Neural crest cell (in vitro differentiated cells): ENCODE results near the gene DIP2C. TPM values are rescaled to one million over a fixed set of nuclear protein-coding genes. Genes with fewer than 3 reads are reported as not detected.

Experiments used
- DNase-seq: peaks from one replicate; pipeline ENCODE4 v3.0.0; 2021; ENCODE audit warnings: low read depth, mixed read lengths, low spot score
- H3K27ac Mint-ChIP-seq: one replicate; pipeline ENCODE4 v1.8.0; 2021; ENCODE audit warnings: mild to moderate bottlenecking, mixed read lengths; ENCODE audit not compliant: unreplicated experiment
- H3K27me3 Mint-ChIP-seq: 2 replicates; pipeline ENCODE4 v1.8.0; 2021; ENCODE audit warnings: low read depth, mild to moderate bottlenecking, mixed read lengths
- H3K36me3 Mint-ChIP-seq: 2 replicates; pipeline ENCODE4 v1.8.0; 2021; ENCODE audit warnings: low read depth, mild to moderate bottlenecking, mixed read lengths
- H3K4me1 Mint-ChIP-seq: 2 replicates; pipeline ENCODE4 v1.8.0; 2021; ENCODE audit warnings: mixed read lengths
- H3K4me3 Mint-ChIP-seq: one replicate; pipeline ENCODE4 v1.8.0; 2021; ENCODE audit warnings: mild to moderate bottlenecking, mixed read lengths
- H3K9me3 Mint-ChIP-seq: 2 replicates; pipeline ENCODE4 v1.8.0; 2021; ENCODE audit warnings: mixed read lengths
- CTCF ChIP-seq: fragments of 200-600 bp; sonication (generic); conservative IDR thresholded peaks from 2 replicates; pipeline ENCODE4 v1.5.0; 2021; ENCODE audit warnings: antibody characterized with exemption, mild to moderate bottlenecking
- total RNA-seq: library from RNA; stranded (reverse); gene quantifications from 2 replicates; pipeline ENCODE4 v1.2.1, GENCODE V29; 2021

The DIP2C gene
- total RNA-seq, 1 donor from 2014 or later = 21.7 TPM

- TF ChIP-seq CTCF = no peak
- H3K27me3 Mint-ChIP-seq = no peaks in the 10 kb centered on the region
- DNase-seq = no peak
- H3K27ac Mint-ChIP-seq = no peak overlapping the region
- no peaks in the 10 kb centered on the region for H3K9me3 Mint-ChIP-seq
- no peak overlapping the region for H3K4me3 Mint-ChIP-seq
- peaks cover 22% of the 10 kb centered on the region for H3K36me3 Mint-ChIP-seq
- H3K4me1 Mint-ChIP-seq = no peaks in the 10 kb centered on the region
Observed at GRCh38 chr10:341081-341740, 348.3 kb downstream of the DIP2C start.

GRCh38 chr10:340646-341045, 348.8 kb downstream of the DIP2C start:
- Mint-ChIP-seq H3K27me3 (no peaks in the 10 kb centered on the region), H3K27ac (no peak overlapping the region), H3K9me3 (no peaks in the 10 kb centered on the region)

GRCh38 chr10:339038-339391, 350.5 kb downstream of the DIP2C start:
- H3K36me3 Mint-ChIP-seq = peaks cover 20% of the 10 kb centered on the region
- H3K27ac Mint-ChIP-seq = no peak overlapping the region

More at GRCh38 chr10:340646-341045, 348.8 kb downstream of the DIP2C start:
- no peak for DNase-seq
- Mint-ChIP-seq H3K36me3 (peaks cover 22% of the 10 kb centered on the region), H3K4me1 (no peaks in the 10 kb centered on the region), H3K4me3 (no peak overlapping the region)
- no peak for TF ChIP-seq CTCF

GRCh38 chr10:338171-339037, 351.1 kb downstream of the DIP2C start:
- Mint-ChIP-seq H3K36me3 (peaks cover 20% of the 10 kb centered on the region), H3K27ac (no peak overlapping the region), H3K4me3 (no peak overlapping the region), H3K27me3 (no peaks in the 10 kb centered on the region), H3K9me3 (no peaks in the 10 kb centered on the region), H3K4me1 (no peaks in the 10 kb centered on the region)
- TF ChIP-seq CTCF = no peak
- DNase-seq = no peak

More at GRCh38 chr10:339038-339391, 350.5 kb downstream of the DIP2C start:
- Mint-ChIP-seq H3K27me3 (no peaks in the 10 kb centered on the region), H3K4me1 (no peaks in the 10 kb centered on the region), H3K9me3 (no peaks in the 10 kb centered on the region), H3K4me3 (no peak overlapping the region)
- TF ChIP-seq CTCF = no peak
- DNase-seq = no peak

- TF ChIP-seq CTCF = no peak
- peaks cover 22% of the 10 kb centered on the region for H3K36me3 Mint-ChIP-seq
- no peak overlapping the region for H3K27ac Mint-ChIP-seq
- no peaks in the 10 kb centered on the region for H3K9me3 Mint-ChIP-seq
- no peak overlapping the region for H3K4me3 Mint-ChIP-seq
- H3K4me1 Mint-ChIP-seq = no peaks in the 10 kb centered on the region
- DNase-seq = no peak
- no peaks in the 10 kb centered on the region for H3K27me3 Mint-ChIP-seq
Observed at GRCh38 chr10:336247-336646, 353.2 kb downstream of the DIP2C start.
